OCI-LY7 (cell line): ENCODE measurements around the gene RETREG2.

Experiments
- CTCF ChIP-seq: fragments of 200-600 bp; sonication (generic); conservative IDR thresholded peaks from 2 replicates; pipeline ENCODE4 v1.5.1; 2014; ENCODE audit warnings: mild to moderate bottlenecking, antibody characterized with exemption, low read length, moderate library complexity, mixed read lengths
- EZH2phosphoT487 ChIP-seq: fragments of 200-600 bp; sonication (generic); IDR thresholded peaks from 2 replicates; pipeline ENCODE4 v1.6.1; 2018; ENCODE audit warnings: low read depth, borderline replicate concordance, mild to moderate bottlenecking, mixed run types, antibody characterized with exemption, low read length, moderate library complexity, mixed read lengths

GRCh38 chr2:219213026-219213415 is 34.9 kb downstream of the RETREG2 start:
- TF ChIP-seq CTCF (no peak), EZH2phosphoT487 (no peak)
